Subcutaneous abdominal adipose tissue (tissue), 5 donors: ENCODE data around the gene TRPV3.
"Not testable (repeated sequence)": the region's sequence is repeated elsewhere in the genome, so short reads cannot be mapped to it uniquely, and the experiment has no call there.

Experiments used
- H3K27ac ChIP-seq: one replicate; pipeline ENCODE4 v1.7.0; 2013; ENCODE audit warnings: low read depth, mild to moderate bottlenecking, inconsistent platforms, low read length, moderate library complexity
- H3K27me3 ChIP-seq, 5 donors: one replicate each; pipeline ENCODE4 v1.7.0; 2013; ENCODE audit warnings: low read length in 5 of 5, inconsistent platforms in 1 of 5; ENCODE audit not compliant: control insufficient read depth in 5 of 5, insufficient read depth in 4 of 5
- H3K36me3 ChIP-seq, 5 donors: one replicate each; pipeline ENCODE4 v1.7.0; 2013; ENCODE audit warnings: low read length in 5 of 5; ENCODE audit not compliant: control insufficient read depth in 5 of 5, insufficient read depth in 5 of 5
- H3K4me1 ChIP-seq, 5 donors: one replicate each; pipeline ENCODE4 v1.7.0; 2013; ENCODE audit warnings: low read length in 5 of 5, mild to moderate bottlenecking in 3 of 5, moderate library complexity in 1 of 5; ENCODE audit not compliant: control insufficient read depth in 5 of 5, insufficient read depth in 5 of 5
- H3K4me3 ChIP-seq, 5 donors: one replicate each; pipeline ENCODE4 v1.7.0; 2013; ENCODE audit warnings: low read length in 5 of 5, low read depth in 1 of 5
- H3K9ac ChIP-seq, 5 donors: one replicate each; pipeline ENCODE4 v1.7.0; 2013; ENCODE audit warnings: low read length in 5 of 5, mild to moderate bottlenecking in 4 of 5, moderate library complexity in 3 of 5
- H3K9me3 ChIP-seq, 5 donors: one replicate each; pipeline ENCODE4 v1.7.0; 2013; ENCODE audit warnings: low read length in 5 of 5; ENCODE audit not compliant: control insufficient read depth in 5 of 5
- donor health status: healthy.
- donor health status: healthy.
- donor health status: healthy.
- donor health status: healthy.
- donor health status: healthy.

Gene TRPV3

GRCh38 chr17:3575511-3575910 lies 17.9 kb upstream of the TRPV3 start:
- Histone ChIP-seq H3K36me3 (peaks cover 4 to 57% (median 45%) of the 10 kb centered on the region in 5 donors), H3K4me3 (no peak overlapping the region), H3K27ac (no peak overlapping the region), H3K9ac (no peak overlapping the region), H3K9me3 (no peaks in the 10 kb centered on the region), H3K27me3 (no peaks in the 10 kb centered on the region), H3K4me1 (peaks cover 0 to 4% (median 0%) of the 10 kb centered on the region in 5 donors)

- Histone ChIP-seq H3K36me3 (peaks cover 4 to 54% (median 42%) of the 10 kb centered on the region in 5 donors), H3K4me1 (peaks cover 0 to 3% (median 0%) of the 10 kb centered on the region in 5 donors), H3K27me3 (no peaks in the 10 kb centered on the region), H3K27ac (no peak overlapping the region), H3K4me3 (no peak overlapping the region), H3K9ac (no peak overlapping the region), H3K9me3 (no peaks in the 10 kb centered on the region)
Observed at GRCh38 chr17:3574231-3574630, 16.6 kb upstream of the TRPV3 start.

- H3K9ac ChIP-seq: no peak overlapping the region
- no peak overlapping the region for H3K27ac ChIP-seq
- H3K36me3 ChIP-seq: peaks cover 1 to 55% (median 40%) of the 10 kb centered on the region in 5 donors
- H3K4me1 ChIP-seq: peaks cover 0 to 3% (median 0%) of the 10 kb centered on the region in 5 donors
- no peak overlapping the region for H3K4me3 ChIP-seq
- no peaks in the 10 kb centered on the region for H3K9me3 ChIP-seq
- no peaks in the 10 kb centered on the region for H3K27me3 ChIP-seq
Observed at GRCh38 chr17:3573246-3574100, 15.9 kb upstream of the TRPV3 start.

GRCh38 chr17:3572231-3572630 lies 14.6 kb upstream of the TRPV3 start:
- Histone ChIP-seq H3K36me3 (peaks cover 0 to 50% (median 36%) of the 10 kb centered on the region in 5 donors), H3K9me3 (no peaks in the 10 kb centered on the region), H3K4me3 (no peak overlapping the region), H3K4me1 (peaks cover 0 to 3% (median 0%) of the 10 kb centered on the region in 5 donors), H3K27me3 (no peaks in the 10 kb centered on the region), H3K9ac (no peak overlapping the region), H3K27ac (no peak overlapping the region)

- no peak overlapping the region for H3K27ac ChIP-seq
- H3K36me3 ChIP-seq: peaks cover 0 to 52% (median 36%) of the 10 kb centered on the region in 5 donors
- H3K27me3 ChIP-seq: no peaks in the 10 kb centered on the region
- H3K9ac ChIP-seq: no peak overlapping the region
- peaks cover 0 to 3% (median 0%) of the 10 kb centered on the region in 5 donors for H3K4me1 ChIP-seq
- H3K9me3 ChIP-seq: no peaks in the 10 kb centered on the region
- no peak overlapping the region for H3K4me3 ChIP-seq
Observed at GRCh38 chr17:3571043-3571900, 13.7 kb upstream of the TRPV3 start.

GRCh38 chr17:3569534-3570137 lies 12.0 kb upstream of the TRPV3 start:
- peaks cover 0 to 60% (median 44%) of the 10 kb centered on the region in 5 donors for H3K36me3 ChIP-seq
- no peak overlapping the region for H3K27ac ChIP-seq

GRCh38 chr17:3566551-3566950 lies 8.9 kb upstream of the TRPV3 start:
- peaks cover 0 to 39% (median 26%) of the 10 kb centered on the region in 5 donors for H3K36me3 ChIP-seq
- no peaks in the 10 kb centered on the region for H3K27me3 ChIP-seq
- no peak overlapping the region for H3K27ac ChIP-seq
- no peaks in the 10 kb centered on the region for H3K9me3 ChIP-seq
- no peak overlapping the region for H3K9ac ChIP-seq
- H3K4me1 ChIP-seq: peaks cover 0 to 7% (median 6%) of the 10 kb centered on the region in 5 donors
- H3K4me3 ChIP-seq: no peak overlapping the region

More at GRCh38 chr17:3569534-3570137, 12.0 kb upstream of the TRPV3 start:
- Histone ChIP-seq H3K4me1 (no peaks in the 10 kb centered on the region), H3K9me3 (no peaks in the 10 kb centered on the region), H3K9ac (no peak overlapping the region), H3K27me3 (no peaks in the 10 kb centered on the region), H3K4me3 (no peak overlapping the region)

GRCh38 chr17:3565143-3565542 lies 7.5 kb upstream of the TRPV3 start:
- Histone ChIP-seq H3K9me3 (no peaks in the 10 kb centered on the region), H3K4me3 (no peak overlapping the region), H3K27me3 (no peaks in the 10 kb centered on the region), H3K4me1 (peaks cover 0 to 7% (median 6%) of the 10 kb centered on the region in 5 donors), H3K9ac (no peak overlapping the region), H3K27ac (no peak overlapping the region), H3K36me3 (peaks cover 0 to 25% (median 19%) of the 10 kb centered on the region in 5 donors)

GRCh38 chr17:3564241-3564640 lies 6.6 kb upstream of the TRPV3 start:
- H3K36me3 ChIP-seq: peaks cover 0 to 22% (median 16%) of the 10 kb centered on the region in 5 donors
- not testable (repeated sequence) for H3K4me3 ChIP-seq, H3K27me3 ChIP-seq, H3K9me3 ChIP-seq, H3K9ac ChIP-seq, H3K4me1 ChIP-seq, H3K27ac ChIP-seq
